LNCaP clone FGC (cell line): Measurements from ENCODE around the gene DNAJC18.

Experiments
- DNase-seq: peaks from one replicate; pipeline ENCODE4 v3.0.0-alpha.2; 2011; ENCODE audit warnings: low read depth
- H3K4me3 ChIP-seq: 2 replicates; pipeline ENCODE4 v1.5.1; 2011; ENCODE audit warnings: mild to moderate bottlenecking, low read depth, low read length, control low read depth
- CTCF ChIP-seq: IDR thresholded peaks from 2 replicates; pipeline ENCODE4 v1.5.1; 2012; ENCODE audit warnings: mild to moderate bottlenecking; ENCODE audit not compliant: control insufficient read depth, insufficient read depth; ENCODE audit errors: extremely low read depth

Gene DNAJC18

GRCh38 chr5:139393497-139394122, 45.7 kb downstream of the DNAJC18 start:
- no peak for DNase-seq
- H3K4me3 ChIP-seq = no peak overlapping the region
- no peak for TF ChIP-seq CTCF

- no peak for DNase-seq
- H3K4me3 ChIP-seq = no peak overlapping the region
- TF ChIP-seq CTCF = no peak
Observed at GRCh38 chr5:139392678-139393496, 46.4 kb downstream of the DNAJC18 start.

- no peak for TF ChIP-seq CTCF
- no peak for DNase-seq
- H3K4me3 ChIP-seq = no peak overlapping the region
Observed at GRCh38 chr5:139392324-139392677, 47.0 kb downstream of the DNAJC18 start.

- no peak overlapping the region for H3K4me3 ChIP-seq
- TF ChIP-seq CTCF = no peak
- DNase-seq = no peak
Observed at GRCh38 chr5:139391570-139392323, 47.6 kb downstream of the DNAJC18 start.

- DNase-seq = no peak
- no peak for TF ChIP-seq CTCF
- no peak overlapping the region for H3K4me3 ChIP-seq
Observed at GRCh38 chr5:139390639-139391569, 48.4 kb downstream of the DNAJC18 start.
